CD4-positive, alpha-beta T cell treated with Interferon alpha-2 for 1 hour (primary cell): ENCODE data around the gene RAB11FIP3.
"Not testable (repeated sequence)": the region's sequence is repeated elsewhere in the genome, so short reads cannot be mapped to it uniquely, and the experiment has no call there.

Experiments used
- DNase-seq, 2 donors: peaks; one replicate each; pipeline ENCODE4 v3.0.0-alpha.2; 2020 to 2022

Gene RAB11FIP3

GRCh38 chr16:425082-425718, at the start of gene RAB11FIP3:
Gene RAB11FIP3 (plus strand): TSS chr16:425649. CDS start chr16:426007, 358 bp downstream.
- DNase-seq = peak; percentile 78 to 86

- DNase-seq = no peak
Observed at GRCh38 chr16:375927-376816, 49.3 kb upstream of the RAB11FIP3 start.

- no peak for DNase-seq
Observed at GRCh38 chr16:376817-377418, 48.5 kb upstream of the RAB11FIP3 start.

GRCh38 chr16:377419-377951, 48.0 kb upstream of the RAB11FIP3 start:
- DNase-seq = no peak

- DNase-seq = not testable (repeated sequence)
Observed at GRCh38 chr16:378113-378820, 47.2 kb upstream of the RAB11FIP3 start.

GRCh38 chr16:378821-379182, 46.6 kb upstream of the RAB11FIP3 start:
- DNase-seq = no peak

GRCh38 chr16:379183-379960, 46.1 kb upstream of the RAB11FIP3 start:
- DNase-seq = no peak

- DNase-seq = peak in 1 of 2 donors; percentile 44
Observed at GRCh38 chr16:379961-380761, 45.3 kb upstream of the RAB11FIP3 start.

GRCh38 chr16:380762-381011, 44.8 kb upstream of the RAB11FIP3 start:
- DNase-seq = no peak

- peak in 1 of 2 donors; percentile 26 for DNase-seq
Observed at GRCh38 chr16:381012-381788, 44.2 kb upstream of the RAB11FIP3 start.

- peak; percentile 57 to 77 for DNase-seq
Observed at GRCh38 chr16:381789-382717, 43.4 kb upstream of the RAB11FIP3 start, which contains the start of gene PGAP6. Gene PGAP6 (minus strand): TSS chr16:381978. CDS start chr16:381821, 157 bp downstream.

- DNase-seq = peak; percentile 30 to 51
Observed at GRCh38 chr16:383326-384051, 42.0 kb upstream of the RAB11FIP3 start.

GRCh38 chr16:386641-387156, 38.8 kb upstream of the RAB11FIP3 start:
- no peak for DNase-seq

GRCh38 chr16:387761-388666, 37.4 kb upstream of the RAB11FIP3 start:
- not testable (repeated sequence) for DNase-seq

GRCh38 chr16:389352-389751, 36.1 kb upstream of the RAB11FIP3 start:
- no peak for DNase-seq

GRCh38 chr16:391885-392335, 33.5 kb upstream of the RAB11FIP3 start:
- DNase-seq = peak; percentile 74 to 77

GRCh38 chr16:392450-393030, 32.9 kb upstream of the RAB11FIP3 start:
- no peak for DNase-seq
